ENCODE measurements around the gene TUBGCP2.
"Not testable (repeated sequence)": the region's sequence is repeated elsewhere in the genome, so short reads cannot be mapped to it uniquely, and the experiment has no call there.

The TUBGCP2 gene

DNA sequence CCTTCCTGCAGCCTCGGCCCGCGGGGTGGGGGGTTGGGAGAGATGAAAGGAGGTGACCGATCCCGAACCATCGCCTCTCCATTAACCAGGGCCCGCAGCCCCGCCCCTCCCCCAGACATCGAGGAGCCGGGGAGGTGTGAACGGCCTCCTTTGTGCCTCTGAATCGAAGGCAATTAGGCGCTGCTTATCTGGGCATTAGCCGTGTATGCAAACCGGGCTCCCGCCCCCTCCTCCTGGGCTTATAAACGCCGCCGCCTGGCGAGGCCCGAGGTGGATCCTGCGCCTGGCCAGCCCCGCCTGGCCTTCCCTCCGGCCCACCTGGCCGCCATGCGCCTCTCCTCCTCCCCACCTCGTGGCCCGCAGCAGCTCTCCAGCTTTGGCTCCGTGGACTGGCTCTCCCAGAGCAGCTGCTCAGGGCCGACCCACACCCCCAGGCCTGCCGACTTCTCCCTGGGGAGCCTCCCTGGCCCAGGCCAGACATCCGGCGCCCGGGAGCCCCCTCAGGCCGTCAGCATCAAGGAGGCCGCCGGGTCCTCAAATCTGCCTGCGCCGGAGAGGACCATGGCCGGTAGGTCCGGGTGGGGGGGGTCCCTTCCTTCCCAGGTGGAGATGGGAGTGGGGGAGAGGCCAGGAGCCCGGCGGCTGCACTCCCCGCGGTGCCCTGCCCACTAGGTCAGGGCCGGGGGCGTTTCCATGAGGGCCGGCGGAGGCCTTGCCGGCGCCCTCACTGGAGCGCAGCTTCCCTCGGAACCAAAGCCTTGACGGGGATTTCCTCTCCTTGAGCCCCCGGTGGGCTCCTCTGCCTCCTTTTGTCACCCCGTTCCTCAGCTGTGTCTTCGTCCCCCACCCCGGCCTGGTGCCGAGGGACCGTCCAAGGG, 70.8 kb downstream of the TUBGCP2 start, which contains the start of gene VENTX:
Gene VENTX, plus strand, starts transcription at position 268 of the 878 bp plus-strand sequence. Its CDS starts 60 bp downstream, at position 328.
- no peak within 1 kb of the TSS for H3K4me3 ChIP-seq (ENCODE audit: low read depth, low read length)
- TF ChIP-seq CTCF (IDR thresholded peaks at IDR 0.05; ENCODE audit: low read depth, low read length, missing control alignments) = no peak
- in situ Hi-C loops (cut with HindIII; ENCODE audit: low sequenced_read_pairs) = no loop called here
- DNase-seq (ENCODE audit: low read depth) = no peak

DNA sequence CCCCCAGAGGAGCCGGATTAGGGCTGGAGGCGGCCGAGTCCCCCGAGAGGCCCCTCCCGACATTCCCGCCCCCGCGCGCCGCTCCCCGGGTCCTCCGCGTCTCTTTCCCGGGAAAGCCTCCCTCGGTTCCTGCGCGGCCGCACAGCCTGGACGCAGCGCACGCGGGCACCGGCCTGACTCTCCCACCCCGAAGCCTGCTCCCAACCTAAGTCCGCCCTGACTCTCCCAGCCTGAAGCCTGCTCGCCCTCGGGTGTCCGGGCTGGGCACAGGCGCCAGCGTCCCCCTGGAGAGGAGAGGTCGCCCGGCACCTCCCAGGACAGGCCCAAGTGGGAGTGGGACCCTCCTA, 71.5 kb downstream of the TUBGCP2 start:
- in situ Hi-C loops (cut with HindIII; ENCODE audit: low sequenced_read_pairs) = no loop called here
- no peak for TF ChIP-seq CTCF (IDR thresholded peaks at IDR 0.05; ENCODE audit: low read depth, low read length, missing control alignments)
- no peak for DNase-seq (ENCODE audit: low read depth)
- H3K4me3 ChIP-seq (ENCODE audit: low read depth, low read length) = no peak overlapping the region

GRCh38 chr10:133236401-133237240, 72.1 kb downstream of the TUBGCP2 start:
- in situ Hi-C loops (cut with HindIII; ENCODE audit: low sequenced_read_pairs) = no loop called here
- no peak for TF ChIP-seq CTCF (IDR thresholded peaks at IDR 0.05; ENCODE audit: low read depth, low read length, missing control alignments)
- DNase-seq (ENCODE audit: low read depth) = no peak
- H3K4me3 ChIP-seq (ENCODE audit: low read depth, low read length) = no peak overlapping the region

DNA sequence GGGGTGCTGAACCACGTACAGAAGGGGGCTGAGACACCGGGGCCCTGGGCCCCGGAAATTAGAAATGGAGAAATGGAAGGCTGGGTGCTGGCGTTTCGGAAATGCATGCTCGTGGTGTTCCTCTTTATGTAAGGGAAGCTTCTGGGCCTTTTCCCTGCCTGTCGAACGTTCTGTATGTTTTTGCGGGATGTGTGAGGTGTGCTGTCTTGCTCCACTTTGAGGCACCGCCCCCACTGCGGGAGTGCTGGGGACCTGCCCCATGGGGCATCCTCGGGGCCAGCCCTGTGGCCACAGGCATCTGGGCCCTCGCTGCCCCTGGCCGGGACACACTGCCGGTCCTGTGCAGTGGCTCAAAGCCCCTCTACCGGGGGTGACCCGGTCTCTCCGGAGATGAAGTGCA, 72.7 kb downstream of the TUBGCP2 start:
- TF ChIP-seq CTCF (IDR thresholded peaks at IDR 0.05; ENCODE audit: low read depth, low read length, missing control alignments) = no peak
- no peak for DNase-seq (ENCODE audit: low read depth)
- in situ Hi-C loops (cut with HindIII; ENCODE audit: low sequenced_read_pairs) = no loop called here
- H3K4me3 ChIP-seq (ENCODE audit: low read depth, low read length) = no peak overlapping the region

DNA sequence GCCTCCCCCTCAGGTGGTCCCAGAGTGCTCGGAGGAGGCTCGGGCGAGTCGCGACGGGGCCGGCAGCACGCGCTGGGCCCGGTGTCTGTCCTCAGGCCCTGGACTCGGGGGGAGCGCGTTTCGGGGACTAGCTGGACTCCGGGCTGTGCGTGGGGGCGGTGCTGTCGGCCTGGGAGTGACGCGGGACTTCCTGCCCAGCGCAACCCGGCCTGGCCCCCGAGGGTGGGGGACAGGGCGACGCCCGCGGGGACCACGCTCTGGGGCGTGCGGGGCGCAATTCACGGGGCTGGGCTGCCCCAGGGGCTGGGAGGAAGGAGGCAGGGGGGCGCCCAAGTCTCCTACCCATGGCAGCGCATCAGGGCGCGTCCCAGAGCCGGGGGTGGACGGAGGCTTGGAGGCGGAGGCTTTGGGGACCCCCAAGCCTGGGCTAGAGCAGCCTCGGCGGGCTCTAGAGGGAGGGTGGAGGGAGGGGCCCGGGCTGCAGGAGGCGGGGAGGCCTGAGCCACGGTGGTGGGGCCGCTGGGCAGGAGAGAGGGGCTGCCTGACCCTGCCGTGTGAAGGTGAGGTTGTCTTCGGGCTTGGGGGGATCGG, 73.3 kb downstream of the TUBGCP2 start:
- in situ Hi-C loops (cut with HindIII; ENCODE audit: low sequenced_read_pairs) = no loop called here
- H3K4me3 ChIP-seq (ENCODE audit: low read depth, low read length) = no peak overlapping the region
- no peak for DNase-seq (ENCODE audit: low read depth)
- TF ChIP-seq CTCF (IDR thresholded peaks at IDR 0.05; ENCODE audit: low read depth, low read length, missing control alignments) = no peak

DNA sequence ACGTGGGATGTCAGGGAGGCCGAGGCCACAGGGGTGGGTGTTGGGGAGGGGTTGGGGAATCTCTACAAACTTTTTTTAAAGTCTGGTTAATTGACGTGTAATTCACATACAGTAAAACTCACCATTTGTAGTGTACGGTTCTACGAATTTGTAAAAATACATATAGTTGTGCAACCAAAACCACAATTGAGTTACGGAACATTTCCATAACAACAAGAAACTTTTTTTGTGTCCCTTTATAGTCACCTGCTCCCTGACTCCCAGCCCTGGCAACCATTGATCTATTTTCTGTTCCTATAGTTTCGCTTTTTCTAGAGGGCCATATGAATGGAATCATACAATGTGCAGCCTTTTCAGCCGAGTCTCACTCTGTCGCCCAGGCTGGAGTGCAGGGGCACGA, 73.9 kb downstream of the TUBGCP2 start:
- in situ Hi-C loops (cut with HindIII; ENCODE audit: low sequenced_read_pairs); H3K4me3 ChIP-seq (ENCODE audit: low read depth, low read length); DNase-seq (ENCODE audit: low read depth): not testable (repeated sequence)
